DOHH2 (cell line): ENCODE results near the gene PPP2R2C.

Experiments
- EZH2phosphoT487 ChIP-seq: fragments of 200-600 bp; sonication (generic); IDR thresholded peaks from 2 replicates; pipeline ENCODE4 v1.6.1; 2017; ENCODE audit warnings: borderline replicate concordance, mild to moderate bottlenecking, antibody characterized with exemption, low read length, moderate library complexity, mixed read lengths
- TF ChIP-seq, protein P1 (sequence below): fragments of 200-600 bp; sonication (generic); IDR thresholded peaks from one replicate; pipeline ENCODE4 v1.5.1; 2014; ENCODE audit warnings: antibody characterized with exemption, mild to moderate bottlenecking, low read depth, low read length; ENCODE audit not compliant: poor library complexity, severe bottlenecking

DNA sequence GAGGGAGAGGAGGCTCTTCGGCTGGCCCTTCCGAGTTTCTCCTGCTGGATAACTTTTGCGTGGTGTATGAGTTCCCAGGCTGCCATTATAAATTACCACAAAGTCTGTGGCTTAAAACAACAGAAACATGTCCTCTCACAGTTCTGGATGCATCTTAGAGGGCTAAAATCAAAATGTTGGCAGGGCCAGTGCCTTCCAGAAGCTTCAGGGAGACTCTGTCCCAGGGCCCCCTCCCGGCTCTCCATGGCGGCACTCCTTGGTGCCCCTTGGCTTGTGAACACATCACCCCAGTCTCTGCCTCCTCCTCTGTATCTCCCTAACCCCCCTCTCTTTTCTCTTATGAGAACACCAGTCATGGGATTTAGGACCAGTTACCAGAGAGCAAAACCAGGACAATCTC is 23.3 kb upstream of the PPP2R2C start:
- TF ChIP-seq, protein P1, sequence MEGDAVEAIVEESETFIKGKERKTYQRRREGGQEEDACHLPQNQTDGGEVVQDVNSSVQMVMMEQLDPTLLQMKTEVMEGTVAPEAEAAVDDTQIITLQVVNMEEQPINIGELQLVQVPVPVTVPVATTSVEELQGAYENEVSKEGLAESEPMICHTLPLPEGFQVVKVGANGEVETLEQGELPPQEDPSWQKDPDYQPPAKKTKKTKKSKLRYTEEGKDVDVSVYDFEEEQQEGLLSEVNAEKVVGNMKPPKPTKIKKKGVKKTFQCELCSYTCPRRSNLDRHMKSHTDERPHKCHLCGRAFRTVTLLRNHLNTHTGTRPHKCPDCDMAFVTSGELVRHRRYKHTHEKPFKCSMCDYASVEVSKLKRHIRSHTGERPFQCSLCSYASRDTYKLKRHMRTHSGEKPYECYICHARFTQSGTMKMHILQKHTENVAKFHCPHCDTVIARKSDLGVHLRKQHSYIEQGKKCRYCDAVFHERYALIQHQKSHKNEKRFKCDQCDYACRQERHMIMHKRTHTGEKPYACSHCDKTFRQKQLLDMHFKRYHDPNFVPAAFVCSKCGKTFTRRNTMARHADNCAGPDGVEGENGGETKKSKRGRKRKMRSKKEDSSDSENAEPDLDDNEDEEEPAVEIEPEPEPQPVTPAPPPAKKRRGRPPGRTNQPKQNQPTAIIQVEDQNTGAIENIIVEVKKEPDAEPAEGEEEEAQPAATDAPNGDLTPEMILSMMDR: no peak
- TF ChIP-seq EZH2phosphoT487: no peak
